ENCODE results near the gene SUSD5.

DNA sequence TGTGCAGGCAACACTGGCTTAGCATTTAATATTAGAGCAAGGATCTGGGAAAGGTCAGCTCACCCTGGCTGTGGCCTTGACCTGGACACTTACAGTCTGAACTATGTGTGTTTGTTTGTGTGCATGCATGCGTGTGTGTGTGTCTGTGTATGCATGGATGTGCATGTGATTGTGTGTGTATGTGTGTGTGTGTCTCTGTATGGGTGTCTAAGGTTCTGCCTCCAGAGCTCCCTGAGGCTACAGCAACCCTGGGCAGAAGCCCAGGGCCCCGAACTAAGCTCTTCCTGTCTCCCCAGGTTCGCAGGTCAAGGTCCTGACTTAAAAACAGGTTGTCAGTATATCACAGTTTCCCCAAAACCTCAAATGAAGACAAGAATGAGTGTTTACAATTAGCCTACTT, 51.3 kb downstream of the SUSD5 start:
- TF ChIP-seq POLR2A (IDR thresholded peaks at IDR 0.05) = no peak
- TF ChIP-seq, protein P1, sequence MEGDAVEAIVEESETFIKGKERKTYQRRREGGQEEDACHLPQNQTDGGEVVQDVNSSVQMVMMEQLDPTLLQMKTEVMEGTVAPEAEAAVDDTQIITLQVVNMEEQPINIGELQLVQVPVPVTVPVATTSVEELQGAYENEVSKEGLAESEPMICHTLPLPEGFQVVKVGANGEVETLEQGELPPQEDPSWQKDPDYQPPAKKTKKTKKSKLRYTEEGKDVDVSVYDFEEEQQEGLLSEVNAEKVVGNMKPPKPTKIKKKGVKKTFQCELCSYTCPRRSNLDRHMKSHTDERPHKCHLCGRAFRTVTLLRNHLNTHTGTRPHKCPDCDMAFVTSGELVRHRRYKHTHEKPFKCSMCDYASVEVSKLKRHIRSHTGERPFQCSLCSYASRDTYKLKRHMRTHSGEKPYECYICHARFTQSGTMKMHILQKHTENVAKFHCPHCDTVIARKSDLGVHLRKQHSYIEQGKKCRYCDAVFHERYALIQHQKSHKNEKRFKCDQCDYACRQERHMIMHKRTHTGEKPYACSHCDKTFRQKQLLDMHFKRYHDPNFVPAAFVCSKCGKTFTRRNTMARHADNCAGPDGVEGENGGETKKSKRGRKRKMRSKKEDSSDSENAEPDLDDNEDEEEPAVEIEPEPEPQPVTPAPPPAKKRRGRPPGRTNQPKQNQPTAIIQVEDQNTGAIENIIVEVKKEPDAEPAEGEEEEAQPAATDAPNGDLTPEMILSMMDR (IDR thresholded peaks at IDR 0.05) = no peak
